A549 treated with RU486 at 1 μM for 4 hours (cell line): ENCODE results near the gene CEP290. TPM values are rescaled to one million over a fixed set of nuclear protein-coding genes. Genes with fewer than 3 reads are reported as not detected.

Source experiments
- total RNA-seq: library from RNA; stranded (reverse); fragments of 200-300 nt; extraction: Qiagen RNA extraction; gene quantifications from 5 replicates; pipeline ENCODE4 v1.2.3, GENCODE V29; 2022; ENCODE audit warnings: low read depth

The CEP290 gene, protein sequence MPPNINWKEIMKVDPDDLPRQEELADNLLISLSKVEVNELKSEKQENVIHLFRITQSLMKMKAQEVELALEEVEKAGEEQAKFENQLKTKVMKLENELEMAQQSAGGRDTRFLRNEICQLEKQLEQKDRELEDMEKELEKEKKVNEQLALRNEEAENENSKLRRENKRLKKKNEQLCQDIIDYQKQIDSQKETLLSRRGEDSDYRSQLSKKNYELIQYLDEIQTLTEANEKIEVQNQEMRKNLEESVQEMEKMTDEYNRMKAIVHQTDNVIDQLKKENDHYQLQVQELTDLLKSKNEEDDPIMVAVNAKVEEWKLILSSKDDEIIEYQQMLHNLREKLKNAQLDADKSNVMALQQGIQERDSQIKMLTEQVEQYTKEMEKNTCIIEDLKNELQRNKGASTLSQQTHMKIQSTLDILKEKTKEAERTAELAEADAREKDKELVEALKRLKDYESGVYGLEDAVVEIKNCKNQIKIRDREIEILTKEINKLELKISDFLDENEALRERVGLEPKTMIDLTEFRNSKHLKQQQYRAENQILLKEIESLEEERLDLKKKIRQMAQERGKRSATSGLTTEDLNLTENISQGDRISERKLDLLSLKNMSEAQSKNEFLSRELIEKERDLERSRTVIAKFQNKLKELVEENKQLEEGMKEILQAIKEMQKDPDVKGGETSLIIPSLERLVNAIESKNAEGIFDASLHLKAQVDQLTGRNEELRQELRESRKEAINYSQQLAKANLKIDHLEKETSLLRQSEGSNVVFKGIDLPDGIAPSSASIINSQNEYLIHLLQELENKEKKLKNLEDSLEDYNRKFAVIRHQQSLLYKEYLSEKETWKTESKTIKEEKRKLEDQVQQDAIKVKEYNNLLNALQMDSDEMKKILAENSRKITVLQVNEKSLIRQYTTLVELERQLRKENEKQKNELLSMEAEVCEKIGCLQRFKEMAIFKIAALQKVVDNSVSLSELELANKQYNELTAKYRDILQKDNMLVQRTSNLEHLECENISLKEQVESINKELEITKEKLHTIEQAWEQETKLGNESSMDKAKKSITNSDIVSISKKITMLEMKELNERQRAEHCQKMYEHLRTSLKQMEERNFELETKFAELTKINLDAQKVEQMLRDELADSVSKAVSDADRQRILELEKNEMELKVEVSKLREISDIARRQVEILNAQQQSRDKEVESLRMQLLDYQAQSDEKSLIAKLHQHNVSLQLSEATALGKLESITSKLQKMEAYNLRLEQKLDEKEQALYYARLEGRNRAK (N-terminal part only)
- total RNA-seq: 5.4 to 7.3 TPM (median 6.5 TPM) in 5 replicates

GRCh38 chr12:88141774-88142609 lies at the start of gene CEP290, which contains the start of gene TMTC3:
Gene CEP290 (minus strand): TSS chr12:88142088. CDS start chr12:88141307, 781 bp downstream.
Gene TMTC3 (plus strand): TSS chr12:88142307. CDS start chr12:88148316, 6,009 bp downstream.

DNA sequence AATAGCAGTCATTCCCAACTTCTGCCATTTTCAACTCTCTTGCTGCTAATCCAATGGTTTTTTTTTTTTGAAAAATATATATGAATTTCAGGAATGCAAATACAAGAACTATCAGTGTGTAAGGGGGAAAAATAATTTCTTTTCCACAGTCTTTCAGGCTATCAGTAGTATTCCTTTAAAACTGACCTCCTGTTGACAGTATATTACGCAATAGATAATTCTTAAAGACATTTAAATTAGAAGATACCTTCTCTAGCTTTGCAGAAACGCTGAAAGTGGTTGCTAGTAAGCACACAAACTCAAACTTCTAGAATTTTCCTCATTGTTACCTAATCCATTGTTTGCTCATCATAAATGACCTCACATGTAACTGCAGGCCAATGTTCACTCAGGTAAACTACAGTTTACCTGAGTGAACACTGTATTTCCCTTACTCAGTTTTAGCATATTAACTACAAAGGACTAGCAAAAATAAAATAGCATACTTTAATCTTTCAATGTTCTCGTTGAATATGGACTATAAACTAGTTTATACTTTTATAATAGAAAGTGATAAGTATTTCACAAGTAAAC lies 112.7 kb downstream of the CEP290 start, which contains the start of gene C12orf50:
Gene C12orf50, minus strand, starts transcription at position 309 of the 573 bp plus-strand sequence. CDS start 2,439 bp downstream, outside the sequence.

Other genes with a start within 250 kb of the CEP290 start
- 0.06 TPM in 1 of 5 replicates, not detected in the others for gene C12orf50, start 112.7 kb downstream of the CEP290 start, total RNA-seq
- 3.0 to 15.1 TPM (median 11.1 TPM) in 5 replicates for gene TMTC3, start 219 bp upstream of the CEP290 start, total RNA-seq